ENCODE results near the gene STK38L. TPM values are rescaled to one million over a fixed set of nuclear protein-coding genes. Genes with fewer than 3 reads are reported as not detected.

The STK38L gene
- total and polyA plus RNA-seq, 10 of the 15 experiments (the other 5 are each of a cell fraction or from before 2014, with no cell fraction given): 43.0 to 154 (median 115) TPM

DNA sequence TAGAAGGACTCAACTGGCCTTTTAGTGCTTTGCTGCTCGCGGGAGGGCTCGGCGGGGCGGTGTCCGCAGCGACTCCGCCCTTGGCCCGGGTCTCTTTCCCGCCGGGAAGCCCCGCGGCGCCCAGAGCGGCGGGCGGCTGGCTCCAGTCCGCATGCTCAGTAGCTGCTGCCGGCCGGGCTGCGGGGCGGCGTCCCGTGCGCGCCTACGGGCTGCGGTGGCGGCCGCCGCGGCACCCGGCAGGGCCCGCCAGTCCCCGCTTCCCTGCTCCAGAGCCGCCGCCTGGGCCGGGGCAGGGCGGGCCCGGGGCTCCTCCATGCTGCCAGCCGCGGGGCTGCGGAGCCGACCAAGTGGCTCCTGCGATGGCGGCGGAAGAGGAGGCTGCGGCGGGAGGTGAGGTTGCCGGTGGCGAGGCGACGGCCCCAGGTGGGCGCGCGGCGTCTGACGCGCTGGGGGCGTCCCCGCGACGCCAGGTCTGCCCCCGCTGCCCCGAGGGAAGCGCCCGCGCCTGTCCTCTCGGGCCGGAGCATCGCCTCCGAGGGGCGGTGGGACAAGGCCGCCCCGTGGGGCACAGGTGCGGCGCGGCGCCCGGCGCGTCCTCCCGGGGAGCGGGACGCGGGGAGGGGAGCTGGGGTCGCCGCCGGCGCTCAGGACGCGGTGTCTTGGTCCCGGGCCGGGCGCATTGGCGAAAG, 88.8 kb downstream of the STK38L start, which contains the start of gene BMAL2:
Gene BMAL2, plus strand, starts transcription at position 123 of the 689 bp plus-strand sequence. Its CDS starts 237 bp downstream, at position 360.
- H3K9ac ChIP-seq (ENCODE audit: control insufficient read depth, insufficient read depth, low read length): peak within 1 kb of the TSS; percentile 91
- in situ Hi-C loops (cut with MboI): no loop called here
- RAD21 ChIA-PET (ENCODE audit: unreplicated experiment): interaction anchor here (1.1 to 5.5 kb wide), 8 partner anchors 8 to 87 kb away, joined by 3 to 36 read pairs (median 5); no protein-coding TSS in a partner anchor
- peaks cover 61% of the 10 kb centered on the region for H3K79me2 ChIP-seq (ENCODE audit: control insufficient read depth, insufficient read depth, low read length)
- H3K9me3 ChIP-seq (replicated peaks; ENCODE audit: control insufficient read depth, insufficient read depth, low read length): no peaks in the 10 kb centered on the region
- CTCF ChIA-PET: interaction anchor here (1.1 to 2.4 kb wide), 8 partner anchors 8 to 361 kb away, joined by 3 to 17 read pairs (median 4); no protein-coding TSS in a partner anchor
- ATAC-seq (peak; percentile 49), FAIRE-seq (no peak), DNase-seq (ENCODE audit: low read depth, low spot score) (no peak)
- H3K36me3 ChIP-seq (ENCODE audit: control insufficient read depth in 2 of 2, insufficient read depth in 2 of 2, low read length in 1 of 2): no peaks in the 10 kb centered on the region
- peaks cover 44% of the 10 kb centered on the region for H3K4me1 ChIP-seq (ENCODE audit: control insufficient read depth, insufficient read depth, low read length)
- no peaks in the 10 kb centered on the region for H3K27me3 ChIP-seq (replicated peaks in 1 of 2; ENCODE audit: control insufficient read depth in 2 of 2, insufficient read depth in 2 of 2, low read length in 1 of 2)
- WGBS (ENCODE audit: insufficient coverage, insufficient replicate concordance, low lambda C conversion rate, missing lambda C conversion rate): under 1% methylated on average over 67 of the region's 96 CpGs
- H2AFZ ChIP-seq (ENCODE audit: control insufficient read depth, low read depth, low read length): peak within 1 kb of the TSS; percentile 86
- intact Hi-C loops (cut with micrococcal nuclease; ENCODE audit: unreplicated experiment): loop anchor here (5.0 kb wide), 1 partner anchor 369 kb away; no protein-coding TSS in a partner anchor
- H3K27ac ChIP-seq (ENCODE audit: control insufficient read depth, insufficient read depth): peak within 1 kb of the TSS; percentile 89
- H4K20me1 ChIP-seq (ENCODE audit: control insufficient read depth, insufficient read depth): no peaks in the 10 kb centered on the region
- H3K4me3 ChIP-seq: peak within 1 kb of the TSS; percentile 85
- BruUV-seq (replicated peaks): no TSS peak
- H3K4me2 ChIP-seq (ENCODE audit: control insufficient read depth, insufficient read depth): peak within 1 kb of the TSS; percentile 100
- POLR2A ChIA-PET: interaction anchor here (0.6 to 4.1 kb wide), 12 partner anchors 8 to 330 kb away, joined by 3 to 20 read pairs (median 4); partner anchors contain the start of gene STK38L
- SMC1A ChIA-PET (ENCODE audit: uncharacterized antibody, unreplicated experiment): interaction anchor here (0.6 to 20.9 kb wide), 11 partner anchors 8 to 322 kb away, joined by 3 to 207 read pairs (median 7); partner anchors contain the start of gene STK38L
- TF ChIP-seq, protein P1, sequence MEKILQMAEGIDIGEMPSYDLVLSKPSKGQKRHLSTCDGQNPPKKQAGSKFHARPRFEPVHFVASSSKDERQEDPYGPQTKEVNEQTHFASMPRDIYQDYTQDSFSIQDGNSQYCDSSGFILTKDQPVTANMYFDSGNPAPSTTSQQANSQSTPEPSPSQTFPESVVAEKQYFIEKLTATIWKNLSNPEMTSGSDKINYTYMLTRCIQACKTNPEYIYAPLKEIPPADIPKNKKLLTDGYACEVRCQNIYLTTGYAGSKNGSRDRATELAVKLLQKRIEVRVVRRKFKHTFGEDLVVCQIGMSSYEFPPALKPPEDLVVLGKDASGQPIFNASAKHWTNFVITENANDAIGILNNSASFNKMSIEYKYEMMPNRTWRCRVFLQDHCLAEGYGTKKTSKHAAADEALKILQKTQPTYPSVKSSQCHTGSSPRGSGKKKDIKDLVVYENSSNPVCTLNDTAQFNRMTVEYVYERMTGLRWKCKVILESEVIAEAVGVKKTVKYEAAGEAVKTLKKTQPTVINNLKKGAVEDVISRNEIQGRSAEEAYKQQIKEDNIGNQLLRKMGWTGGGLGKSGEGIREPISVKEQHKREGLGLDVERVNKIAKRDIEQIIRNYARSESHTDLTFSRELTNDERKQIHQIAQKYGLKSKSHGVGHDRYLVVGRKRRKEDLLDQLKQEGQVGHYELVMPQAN (conservative IDR thresholded peaks at IDR 0.05): peak; percentile 78; the same call in 1 of the 2 replicates
- TF ChIP-seq EZH2 (IDR thresholded peaks at IDR 0.05; ENCODE audit: borderline replicate concordance, control insufficient read depth, low read depth, low read length) (no peak), EGR1 (IDR thresholded peaks at IDR 0.05; ENCODE audit: borderline replicate concordance in 1 of 2, low read depth in 2 of 2, low read length in 2 of 2) (peak in 1 of 2 experiments; percentile 6; a peak in 2 of 3 replicates), ASH2L (IDR thresholded peaks at IDR 0.05; ENCODE audit: borderline replicate concordance, low read depth) (peak; percentile 58; the same call in 1 of the 2 replicates), SIN3A (IDR thresholded peaks at IDR 0.05; ENCODE audit: low read depth, low read length) (no peak; the same call in 1 of the 2 replicates), KDM1A (IDR thresholded peaks at IDR 0.05; ENCODE audit: borderline replicate concordance) (no peak), IKZF1 (conservative IDR thresholded peaks at IDR 0.05) (peak; percentile 91), RELA (IDR thresholded peaks at IDR 0.05; ENCODE audit: borderline replicate concordance, partially characterized antibody) (peak; percentile 34), BACH1 (IDR thresholded peaks at IDR 0.05; ENCODE audit: borderline replicate concordance) (peak; percentile 77; the same call in 1 of the 2 replicates), NRF1 (conservative IDR thresholded peaks at IDR 0.05; ENCODE audit: low read depth, low read length) (no peak), JUNB (IDR thresholded peaks at IDR 0.05) (no peak)
- TF ChIP-seq, protein P2, sequence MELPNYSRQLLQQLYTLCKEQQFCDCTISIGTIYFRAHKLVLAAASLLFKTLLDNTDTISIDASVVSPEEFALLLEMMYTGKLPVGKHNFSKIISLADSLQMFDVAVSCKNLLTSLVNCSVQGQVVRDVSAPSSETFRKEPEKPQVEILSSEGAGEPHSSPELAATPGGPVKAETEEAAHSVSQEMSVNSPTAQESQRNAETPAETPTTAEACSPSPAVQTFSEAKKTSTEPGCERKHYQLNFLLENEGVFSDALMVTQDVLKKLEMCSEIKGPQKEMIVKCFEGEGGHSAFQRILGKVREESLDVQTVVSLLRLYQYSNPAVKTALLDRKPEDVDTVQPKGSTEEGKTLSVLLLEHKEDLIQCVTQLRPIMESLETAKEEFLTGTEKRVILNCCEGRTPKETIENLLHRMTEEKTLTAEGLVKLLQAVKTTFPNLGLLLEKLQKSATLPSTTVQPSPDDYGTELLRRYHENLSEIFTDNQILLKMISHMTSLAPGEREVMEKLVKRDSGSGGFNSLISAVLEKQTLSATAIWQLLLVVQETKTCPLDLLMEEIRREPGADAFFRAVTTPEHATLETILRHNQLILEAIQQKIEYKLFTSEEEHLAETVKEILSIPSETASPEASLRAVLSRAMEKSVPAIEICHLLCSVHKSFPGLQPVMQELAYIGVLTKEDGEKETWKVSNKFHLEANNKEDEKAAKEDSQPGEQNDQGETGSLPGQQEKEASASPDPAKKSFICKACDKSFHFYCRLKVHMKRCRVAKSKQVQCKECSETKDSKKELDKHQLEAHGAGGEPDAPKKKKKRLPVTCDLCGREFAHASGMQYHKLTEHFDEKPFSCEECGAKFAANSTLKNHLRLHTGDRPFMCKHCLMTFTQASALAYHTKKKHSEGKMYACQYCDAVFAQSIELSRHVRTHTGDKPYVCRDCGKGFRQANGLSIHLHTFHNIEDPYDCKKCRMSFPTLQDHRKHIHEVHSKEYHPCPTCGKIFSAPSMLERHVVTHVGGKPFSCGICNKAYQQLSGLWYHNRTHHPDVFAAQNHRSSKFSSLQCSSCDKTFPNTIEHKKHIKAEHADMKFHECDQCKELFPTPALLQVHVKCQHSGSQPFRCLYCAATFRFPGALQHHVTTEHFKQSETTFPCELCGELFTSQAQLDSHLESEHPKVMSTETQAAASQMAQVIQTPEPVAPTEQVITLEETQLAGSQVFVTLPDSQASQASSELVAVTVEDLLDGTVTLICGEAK (IDR thresholded peaks at IDR 0.05; ENCODE audit: borderline replicate concordance): no peak
- TF ChIP-seq, protein P3, sequence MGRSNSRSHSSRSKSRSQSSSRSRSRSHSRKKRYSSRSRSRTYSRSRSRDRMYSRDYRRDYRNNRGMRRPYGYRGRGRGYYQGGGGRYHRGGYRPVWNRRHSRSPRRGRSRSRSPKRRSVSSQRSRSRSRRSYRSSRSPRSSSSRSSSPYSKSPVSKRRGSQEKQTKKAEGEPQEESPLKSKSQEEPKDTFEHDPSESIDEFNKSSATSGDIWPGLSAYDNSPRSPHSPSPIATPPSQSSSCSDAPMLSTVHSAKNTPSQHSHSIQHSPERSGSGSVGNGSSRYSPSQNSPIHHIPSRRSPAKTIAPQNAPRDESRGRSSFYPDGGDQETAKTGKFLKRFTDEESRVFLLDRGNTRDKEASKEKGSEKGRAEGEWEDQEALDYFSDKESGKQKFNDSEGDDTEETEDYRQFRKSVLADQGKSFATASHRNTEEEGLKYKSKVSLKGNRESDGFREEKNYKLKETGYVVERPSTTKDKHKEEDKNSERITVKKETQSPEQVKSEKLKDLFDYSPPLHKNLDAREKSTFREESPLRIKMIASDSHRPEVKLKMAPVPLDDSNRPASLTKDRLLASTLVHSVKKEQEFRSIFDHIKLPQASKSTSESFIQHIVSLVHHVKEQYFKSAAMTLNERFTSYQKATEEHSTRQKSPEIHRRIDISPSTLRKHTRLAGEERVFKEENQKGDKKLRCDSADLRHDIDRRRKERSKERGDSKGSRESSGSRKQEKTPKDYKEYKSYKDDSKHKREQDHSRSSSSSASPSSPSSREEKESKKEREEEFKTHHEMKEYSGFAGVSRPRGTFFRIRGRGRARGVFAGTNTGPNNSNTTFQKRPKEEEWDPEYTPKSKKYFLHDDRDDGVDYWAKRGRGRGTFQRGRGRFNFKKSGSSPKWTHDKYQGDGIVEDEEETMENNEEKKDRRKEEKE (IDR thresholded peaks at IDR 0.05): 0 out of 2 replicates have a peak, but pooled peaks have one; percentile 14

Measured in GM12878 (cell line).